Measurements from ENCODE around the gene OPN1MW2.
"Not testable (repeated sequence)": the region's sequence is repeated elsewhere in the genome, so short reads cannot be mapped to it uniquely, and the experiment has no call there.

Gene OPN1MW2

DNA sequence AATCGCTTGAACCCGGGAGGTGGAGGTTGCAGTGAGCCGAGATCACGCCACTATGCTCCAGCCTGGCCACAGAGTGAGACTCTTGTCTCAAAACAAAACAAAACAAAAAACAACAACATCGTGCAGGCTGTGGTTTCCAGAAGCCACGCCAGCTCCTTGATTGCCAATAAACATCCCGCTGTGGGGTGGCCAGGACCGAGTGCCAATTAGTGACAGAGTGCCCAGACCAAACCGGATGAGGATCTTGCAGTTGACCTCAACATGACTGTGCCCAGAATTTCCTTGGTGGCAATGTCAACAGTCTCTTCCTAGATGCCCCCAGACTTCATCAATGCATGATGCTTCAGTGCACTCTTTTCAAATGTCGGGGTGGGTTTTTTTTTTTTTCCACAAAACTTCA is 39.2 kb downstream of the OPN1MW2 start:
- H3K4me3 ChIP-seq (IDR thresholded peaks at IDR 0.05; ENCODE audit: insufficient read depth, low read depth, low read length): not testable (repeated sequence)

GRCh38 chrX:154263072-154263471 is 43.5 kb downstream of the OPN1MW2 start:
- H4K20me1 ChIP-seq (ENCODE audit: insufficient read depth); H3K4me1 ChIP-seq (ENCODE audit: low read depth, poor library complexity, severe bottlenecking); H3K4me2 ChIP-seq; H3K9ac ChIP-seq; H2AFZ ChIP-seq (ENCODE audit: low read depth); H3K27ac ChIP-seq; H3K27me3 ChIP-seq (ENCODE audit: insufficient read depth, low read depth); H3K79me2 ChIP-seq (ENCODE audit: insufficient read depth, low read depth); H3K4me3 ChIP-seq (IDR thresholded peaks at IDR 0.05; ENCODE audit: insufficient read depth, low read depth, low read length); H3K36me3 ChIP-seq (ENCODE audit: insufficient read depth): not testable (repeated sequence)

More for the DNA sequence above, 39.2 kb downstream of the OPN1MW2 start:
- not testable (repeated sequence) for H3K4me1 ChIP-seq (ENCODE audit: low read depth, poor library complexity, severe bottlenecking); H3K27ac ChIP-seq; H2AFZ ChIP-seq (ENCODE audit: low read depth); H3K36me3 ChIP-seq (ENCODE audit: insufficient read depth); H3K27me3 ChIP-seq (ENCODE audit: insufficient read depth, low read depth); H3K4me2 ChIP-seq; H3K79me2 ChIP-seq (ENCODE audit: insufficient read depth, low read depth); H4K20me1 ChIP-seq (ENCODE audit: insufficient read depth); H3K9ac ChIP-seq

DNA sequence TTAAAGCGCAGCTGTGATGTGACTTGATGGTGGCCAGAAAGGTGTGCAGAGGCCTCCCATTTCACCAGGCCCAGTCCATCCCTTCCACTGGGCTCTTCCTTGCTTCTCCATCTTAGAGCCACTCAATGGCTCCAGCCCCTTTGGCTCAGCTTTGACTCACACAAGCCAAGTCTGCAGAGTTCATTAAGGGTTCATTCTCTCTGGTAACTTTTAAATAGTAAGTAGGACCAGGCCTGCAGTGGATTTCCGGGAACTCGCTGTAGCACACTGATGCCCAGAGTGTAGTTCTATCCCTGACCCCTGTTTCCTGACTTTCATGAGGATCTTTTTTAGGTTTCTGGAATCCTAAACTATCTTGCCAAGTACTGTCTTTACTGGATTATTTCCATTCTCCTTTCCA is 49.7 kb downstream of the OPN1MW2 start:
- not testable (repeated sequence) for H3K9ac ChIP-seq; H3K4me3 ChIP-seq (IDR thresholded peaks at IDR 0.05; ENCODE audit: insufficient read depth, low read depth, low read length); H3K79me2 ChIP-seq (ENCODE audit: insufficient read depth, low read depth); H3K27ac ChIP-seq; H3K27me3 ChIP-seq (ENCODE audit: insufficient read depth, low read depth); H3K36me3 ChIP-seq (ENCODE audit: insufficient read depth); H4K20me1 ChIP-seq (ENCODE audit: insufficient read depth); H3K4me2 ChIP-seq; H2AFZ ChIP-seq (ENCODE audit: low read depth); H3K4me1 ChIP-seq (ENCODE audit: low read depth, poor library complexity, severe bottlenecking)

All from KMS-11 (cell line).